ENCODE measurements around the gene SKI.
"Not testable (repeated sequence)": the region's sequence is repeated elsewhere in the genome, so short reads cannot be mapped to it uniquely, and the experiment has no call there.

Gene SKI

DNA sequence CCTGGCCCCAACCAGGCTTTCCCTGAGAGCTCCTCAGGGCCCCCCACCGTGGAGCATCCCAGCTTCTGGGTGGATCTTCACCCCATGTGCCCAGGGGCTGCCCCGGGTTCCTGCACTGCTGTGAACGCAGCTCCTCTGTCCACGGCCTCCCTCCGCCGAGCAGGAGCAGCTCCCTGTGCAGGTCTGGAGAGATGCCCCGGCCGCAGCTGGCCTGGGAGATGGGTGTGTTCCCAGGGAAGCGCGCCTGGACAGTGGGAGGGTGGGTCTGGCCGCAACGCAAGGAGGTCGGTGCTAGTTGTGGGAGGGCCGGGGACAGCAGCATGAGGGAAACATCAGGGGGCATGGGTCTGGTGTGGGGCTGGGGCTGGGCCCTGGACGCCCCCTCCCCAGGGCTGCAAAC, 91.9 kb downstream of the SKI start:
- no peak for DNase-seq (ENCODE audit: low spot score)

DNA sequence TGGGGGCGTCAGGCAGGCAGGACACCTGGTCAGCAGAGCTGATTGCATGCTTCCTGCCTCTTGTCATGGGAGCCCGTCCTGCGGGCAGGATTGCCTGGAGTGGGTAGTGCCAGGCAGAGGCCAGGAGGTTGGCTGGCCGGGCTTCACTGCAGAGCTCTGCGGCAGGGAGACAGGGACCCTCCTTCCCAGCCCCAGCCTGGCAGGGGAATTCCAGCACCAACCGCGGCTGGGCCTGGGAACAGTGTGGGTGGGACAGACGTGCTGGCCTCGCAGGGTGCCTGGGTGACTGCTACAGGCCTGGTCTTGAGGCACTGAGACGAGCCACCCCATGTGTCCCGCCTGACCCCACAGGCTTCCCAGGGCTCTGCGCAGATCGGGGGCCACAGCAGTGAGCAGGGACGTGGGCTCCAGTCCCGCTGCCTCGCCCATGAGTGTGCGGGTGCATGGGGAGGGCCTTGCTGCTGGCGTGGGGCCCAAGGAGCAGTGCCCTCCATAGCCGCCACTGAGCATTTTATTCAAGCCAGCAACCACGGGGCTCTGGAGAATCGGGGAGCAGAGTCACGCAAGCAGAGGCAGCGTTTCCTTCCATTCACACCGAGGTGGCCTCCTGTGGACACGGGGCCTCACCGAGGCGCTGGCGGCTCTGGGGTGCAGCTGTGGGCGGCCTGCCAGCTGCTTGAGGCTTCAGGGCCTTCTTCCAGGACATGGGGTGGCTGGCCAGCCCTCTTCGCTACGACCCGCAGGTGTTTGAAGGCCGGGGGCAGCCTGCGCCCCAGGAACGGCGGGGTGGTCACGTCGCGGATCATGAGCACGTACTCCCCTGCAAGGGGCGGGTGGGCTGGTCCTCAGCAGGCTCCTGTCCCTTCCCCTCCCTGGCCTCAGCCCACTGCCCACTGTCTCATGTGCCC, 92.9 kb downstream of the SKI start:
- no peak for DNase-seq (ENCODE audit: low spot score)

DNA sequence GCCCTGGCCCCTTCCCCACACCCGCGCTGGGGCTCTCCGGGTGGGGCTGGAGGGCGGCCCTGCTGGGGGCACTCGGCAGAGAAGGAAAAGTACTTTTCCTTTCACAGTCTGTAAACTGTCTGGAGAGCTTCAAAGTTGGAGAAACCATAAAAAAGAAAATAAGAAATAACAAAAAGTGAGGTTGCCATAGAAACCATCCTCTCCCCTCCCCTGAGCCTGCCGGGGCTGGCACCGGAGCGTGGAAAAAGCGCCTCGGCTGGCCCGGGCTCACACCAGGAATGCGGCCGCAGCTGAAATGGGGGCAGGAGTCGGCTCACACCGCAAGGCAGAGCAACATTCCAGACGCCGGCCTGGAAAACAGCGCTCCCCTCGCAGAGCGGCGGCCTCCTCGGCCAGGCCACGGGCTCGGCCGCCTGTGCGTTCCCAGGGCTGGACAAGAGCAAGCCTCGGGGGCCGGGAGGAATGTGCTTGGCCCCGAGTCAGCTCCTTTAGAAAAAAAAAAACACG, 94.0 kb downstream of the SKI start:
- peak; percentile 60 for DNase-seq (ENCODE audit: low spot score)

DNA sequence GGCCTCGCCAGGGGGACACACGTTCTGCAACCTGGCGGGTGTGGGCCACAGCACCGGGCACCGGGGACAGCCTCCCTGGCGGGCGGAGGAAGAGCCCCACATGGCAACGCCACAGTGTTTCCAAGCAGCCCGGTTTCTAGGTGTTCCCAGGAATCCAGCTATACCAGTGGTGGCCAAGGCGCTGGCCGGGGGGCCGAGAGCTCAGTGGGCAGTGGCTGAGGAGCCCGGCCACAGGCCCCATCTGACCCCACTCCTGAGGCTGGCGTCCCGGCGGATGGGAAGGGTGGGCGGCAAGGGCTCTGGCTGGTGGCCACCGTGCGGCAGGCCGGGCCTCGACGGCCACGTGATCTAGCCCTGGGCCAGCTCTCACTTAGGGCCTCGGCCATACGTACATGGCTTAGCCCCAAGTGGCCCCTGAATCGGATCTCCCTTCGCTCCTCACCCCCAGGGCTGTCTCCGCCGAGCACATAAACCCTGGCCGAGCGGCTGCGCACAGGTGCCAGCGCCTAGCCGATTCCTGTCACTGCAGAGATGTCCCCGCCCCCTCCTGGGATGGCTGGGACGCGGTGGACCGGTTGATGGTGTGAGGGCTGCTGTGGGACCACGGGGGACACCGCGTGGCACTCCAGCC, 94.6 kb downstream of the SKI start:
- peak; percentile 45 for DNase-seq (ENCODE audit: low spot score)

DNA sequence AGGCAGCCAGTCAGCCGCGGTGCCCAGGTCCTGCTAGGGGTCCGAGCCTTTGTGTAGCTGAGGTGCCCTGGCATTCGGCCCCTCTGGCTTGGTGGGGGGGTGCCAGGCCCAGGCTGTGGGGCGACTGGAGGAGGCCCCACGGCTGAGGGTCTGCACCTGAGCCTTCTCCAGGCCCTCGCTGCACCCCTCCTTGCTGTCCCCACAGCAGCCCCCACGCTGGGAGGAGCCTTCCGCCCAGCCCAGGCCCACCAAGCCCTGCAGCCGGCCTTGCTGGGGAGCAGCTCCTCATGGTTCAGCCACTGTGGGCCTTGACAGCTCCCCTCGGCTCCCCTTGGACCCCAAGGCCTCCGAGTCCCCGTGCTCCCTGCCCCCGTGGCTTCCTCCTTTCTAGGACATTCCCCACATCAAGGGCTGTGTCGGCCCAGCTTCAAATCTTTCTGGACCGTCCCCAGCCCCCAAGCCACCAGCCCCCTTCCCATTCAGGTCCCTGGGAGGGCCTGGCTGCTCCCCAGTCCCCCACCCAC, 95.4 kb downstream of the SKI start:
- no peak for DNase-seq (ENCODE audit: low spot score)

DNA sequence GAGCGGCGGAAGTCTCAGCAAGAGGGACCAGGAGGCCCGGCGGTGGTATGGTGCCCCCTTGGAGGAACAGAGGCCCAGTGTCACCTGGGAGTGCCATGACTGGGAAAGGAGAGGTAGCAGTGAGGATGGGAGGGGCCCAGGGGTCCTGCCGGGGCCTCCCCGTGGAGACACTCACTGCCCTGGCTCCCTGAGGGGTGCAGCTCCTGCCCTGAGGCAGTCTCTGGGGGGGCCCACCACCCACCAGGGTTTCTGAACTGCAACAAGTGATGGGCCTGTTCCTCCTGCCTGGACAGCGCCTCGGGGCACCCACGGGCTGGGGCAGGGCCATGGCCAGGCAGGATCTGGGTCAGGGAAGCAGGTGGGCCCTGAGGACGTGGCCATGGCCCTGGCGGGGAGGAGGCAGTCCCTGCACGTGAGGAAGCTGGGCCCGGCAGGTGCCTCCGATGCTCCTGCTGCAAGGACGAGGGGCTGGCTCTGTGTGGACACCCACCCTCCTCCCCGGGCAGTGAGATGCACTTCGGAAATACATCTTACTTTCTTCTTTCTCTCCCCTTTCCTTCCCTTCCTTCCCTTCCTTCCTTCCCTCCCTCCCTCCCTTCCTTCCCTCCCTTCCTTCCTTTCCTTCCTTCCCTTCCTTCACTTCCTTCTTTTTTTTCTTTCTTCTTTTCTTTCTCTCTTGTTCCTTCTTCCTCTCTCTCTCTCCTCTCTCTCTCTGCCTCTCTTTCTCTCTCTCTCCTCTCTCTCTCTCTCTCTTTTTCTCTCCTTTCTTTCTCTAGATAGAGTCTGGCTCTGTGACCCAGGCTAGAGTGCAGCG, 96.6 kb downstream of the SKI start:
- no peak for DNase-seq (ENCODE audit: low spot score)

DNA sequence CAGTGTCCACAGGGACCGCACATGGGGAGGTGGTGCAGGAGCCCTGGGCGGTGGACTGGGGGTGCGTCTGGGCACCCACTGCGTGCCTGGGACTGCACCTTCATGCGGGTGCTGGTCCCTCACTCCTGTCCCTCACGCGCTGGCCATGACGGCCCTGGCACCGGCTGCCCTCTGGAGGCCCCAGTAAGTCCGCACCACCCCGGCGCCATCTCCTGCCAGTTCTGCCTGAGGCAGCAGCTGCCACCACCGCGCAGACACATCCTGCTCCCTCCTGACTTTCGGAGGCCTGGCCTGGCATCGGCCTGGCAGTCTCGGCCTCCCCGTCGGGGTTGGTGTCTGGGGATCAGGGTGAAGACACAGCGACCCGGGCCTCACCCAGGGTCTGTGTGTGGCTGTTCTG, 98.4 kb downstream of the SKI start:
- DNase-seq (ENCODE audit: low spot score), result no peak

DNA sequence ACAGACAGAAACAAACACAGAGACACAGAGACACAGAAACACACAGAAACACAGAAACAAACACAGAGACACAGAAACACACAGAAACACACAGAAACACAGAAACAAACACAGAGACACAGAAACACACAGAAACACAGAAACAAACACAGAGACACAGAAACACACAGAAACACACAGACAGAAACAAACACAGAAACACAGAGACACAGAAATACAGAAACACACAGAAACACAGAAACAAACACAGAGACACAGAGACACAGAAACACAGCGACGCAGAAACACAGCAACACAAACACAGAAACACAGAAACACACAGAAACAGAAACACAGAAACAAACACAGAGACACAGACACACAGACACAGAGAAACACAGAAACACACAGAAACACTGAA, 99.0 kb downstream of the SKI start:
- DNase-seq (ENCODE audit: low spot score), result not testable (repeated sequence)

DNA sequence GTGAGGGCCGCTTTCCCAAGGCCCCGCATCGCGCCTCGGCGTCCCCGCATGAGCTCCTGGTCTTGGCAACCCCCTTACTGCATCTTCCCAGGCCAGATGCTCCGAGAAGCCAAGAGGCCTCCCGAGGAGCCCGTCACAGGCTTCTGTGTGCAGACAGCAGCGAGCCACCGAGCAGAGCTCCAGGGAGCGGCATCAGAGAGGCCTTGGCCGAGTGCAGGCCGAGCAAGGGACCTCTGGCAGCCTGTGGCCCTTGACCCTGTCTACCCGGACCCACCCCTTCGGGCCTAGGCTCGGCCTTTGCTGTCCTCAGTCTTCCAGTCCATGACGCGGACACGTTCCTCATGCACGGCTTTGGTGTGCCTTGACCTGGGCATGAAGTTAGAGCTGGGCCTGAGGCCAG, 99.7 kb downstream of the SKI start:
- DNase-seq (ENCODE audit: low spot score), result no peak

DNA sequence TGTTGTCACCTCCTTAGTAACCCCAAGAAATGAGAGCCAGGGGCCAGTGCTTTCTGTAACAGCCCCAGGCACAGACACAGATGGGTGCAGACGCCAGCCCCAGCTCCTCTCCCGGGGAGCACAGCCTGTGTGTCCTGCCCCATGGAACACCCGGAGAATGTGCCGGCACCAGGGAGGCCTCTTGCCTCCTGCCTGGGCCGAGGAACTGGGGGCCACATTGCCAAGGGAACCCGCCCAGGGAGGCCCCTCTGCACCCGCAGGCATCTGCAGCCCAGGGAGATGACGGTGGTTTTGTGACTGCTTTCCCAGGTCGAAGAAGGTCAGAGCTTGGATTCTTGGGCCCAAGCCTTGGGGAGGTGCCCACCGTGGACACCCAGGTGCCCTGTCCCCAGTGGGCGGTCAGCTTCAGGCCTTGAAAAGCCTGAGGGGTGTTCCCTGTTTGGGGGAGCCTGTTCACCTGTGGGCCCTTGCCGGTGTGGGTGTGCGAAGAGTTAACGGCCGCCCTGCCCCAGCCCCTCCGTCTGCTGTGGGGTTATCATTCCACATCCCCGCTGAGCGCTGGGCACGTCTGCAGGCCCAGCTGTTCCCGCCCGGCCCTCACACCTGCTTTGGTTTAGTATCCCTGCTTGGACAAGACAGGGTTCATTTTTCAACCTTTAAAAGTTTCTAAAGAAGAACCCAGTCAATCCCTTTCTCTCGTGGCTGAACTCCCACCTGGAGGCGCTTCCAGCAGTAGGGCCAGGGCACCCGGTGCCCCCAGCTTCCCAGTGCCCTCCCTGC, 100.7 kb downstream of the SKI start:
- no peak for DNase-seq (ENCODE audit: low spot score)

DNA sequence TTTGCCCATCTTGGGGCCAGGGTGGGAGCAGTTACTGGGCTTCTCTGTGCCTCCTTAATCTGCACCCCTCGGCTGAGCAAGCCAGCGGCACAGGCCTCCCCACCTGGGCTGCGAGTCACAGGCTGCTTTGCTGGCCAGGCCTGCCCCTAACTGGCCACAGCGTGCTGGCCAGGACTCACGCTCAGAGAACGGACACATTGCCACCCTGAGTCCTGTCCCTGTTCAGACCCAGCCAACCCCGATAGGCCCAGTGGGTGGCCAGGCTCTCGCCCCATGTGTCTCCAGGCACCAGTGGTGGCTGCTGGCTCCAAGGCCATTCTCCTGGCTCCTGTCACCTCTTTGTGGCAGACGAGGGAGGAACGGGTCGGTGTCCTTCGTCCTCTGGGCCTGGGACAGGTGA, 101.9 kb downstream of the SKI start:
- DNase-seq (ENCODE audit: low spot score), result no peak

DNA sequence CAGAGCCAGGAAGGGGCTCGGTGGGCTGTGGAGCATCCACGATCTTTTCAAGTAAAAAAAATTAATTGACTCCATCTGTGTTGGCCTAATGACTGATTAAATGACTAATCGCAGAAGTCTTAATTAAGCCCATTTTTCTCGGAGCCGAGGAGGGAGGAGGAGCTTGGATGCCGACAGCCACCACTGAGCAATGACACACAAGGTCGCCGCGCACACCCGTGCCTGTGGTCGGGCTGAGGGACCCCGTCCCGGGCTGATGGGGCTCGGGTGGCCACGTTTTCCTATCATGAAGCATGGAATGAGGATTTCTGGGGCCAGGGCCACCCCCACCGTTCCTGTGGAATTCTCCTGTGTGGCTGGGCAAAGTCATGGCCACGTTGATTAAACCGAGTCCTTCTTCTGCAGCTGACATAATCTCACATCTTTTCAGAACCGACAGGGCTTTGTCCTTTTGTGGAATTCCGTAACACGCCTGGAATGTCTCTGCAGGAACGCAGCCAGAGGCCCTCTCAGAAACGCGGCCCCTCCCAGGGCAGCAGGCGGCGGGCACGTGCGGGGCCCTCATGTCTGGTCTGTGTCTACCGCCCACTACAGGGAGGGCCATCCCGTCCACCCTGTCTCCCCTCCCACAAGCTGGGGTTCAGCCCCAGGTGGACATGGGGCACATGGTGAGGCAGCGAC, 102.5 kb downstream of the SKI start:
- DNase-seq (ENCODE audit: low spot score), result no peak

DNA sequence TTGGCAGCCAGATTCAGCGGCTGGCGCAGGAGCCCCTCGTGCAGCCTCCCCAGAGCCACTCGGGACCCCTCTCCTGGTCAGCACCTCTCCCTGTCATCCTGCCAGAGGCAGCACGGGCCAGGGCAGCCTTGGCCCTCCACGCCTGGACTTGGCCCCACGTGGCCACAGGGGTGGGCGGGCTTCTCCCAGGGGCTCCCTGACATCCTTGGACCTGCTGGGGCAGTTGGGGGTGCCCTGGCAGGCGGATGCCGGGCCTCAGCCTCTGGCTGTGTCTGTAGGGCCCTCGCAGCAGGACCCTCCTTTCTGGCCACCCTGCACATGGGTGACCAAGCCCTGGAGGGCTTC, 103.1 kb downstream of the SKI start:
- no peak for DNase-seq (ENCODE audit: low spot score)

DNA sequence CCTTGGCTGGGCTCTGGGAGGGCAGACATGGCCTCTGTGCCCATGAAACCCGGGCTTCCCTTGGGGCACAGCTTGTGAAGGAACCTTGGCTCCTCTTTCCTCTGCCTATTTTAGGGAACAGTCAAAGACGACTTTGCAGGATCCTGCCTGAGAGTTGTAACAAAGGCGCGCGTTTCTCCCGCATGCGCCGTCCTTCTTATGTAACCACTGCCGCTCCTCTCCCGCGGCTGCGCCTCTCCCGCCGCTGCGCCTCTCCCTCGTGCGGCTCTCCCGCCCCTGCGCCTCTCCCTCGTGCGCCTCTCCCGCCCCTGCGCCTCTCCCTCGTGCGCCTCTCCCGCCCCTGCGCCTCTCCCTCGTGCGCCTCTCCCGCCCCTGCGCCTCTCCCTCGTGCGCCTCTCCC, 103.5 kb downstream of the SKI start:
- DNase-seq (ENCODE audit: low spot score), result not testable (repeated sequence)

DNA sequence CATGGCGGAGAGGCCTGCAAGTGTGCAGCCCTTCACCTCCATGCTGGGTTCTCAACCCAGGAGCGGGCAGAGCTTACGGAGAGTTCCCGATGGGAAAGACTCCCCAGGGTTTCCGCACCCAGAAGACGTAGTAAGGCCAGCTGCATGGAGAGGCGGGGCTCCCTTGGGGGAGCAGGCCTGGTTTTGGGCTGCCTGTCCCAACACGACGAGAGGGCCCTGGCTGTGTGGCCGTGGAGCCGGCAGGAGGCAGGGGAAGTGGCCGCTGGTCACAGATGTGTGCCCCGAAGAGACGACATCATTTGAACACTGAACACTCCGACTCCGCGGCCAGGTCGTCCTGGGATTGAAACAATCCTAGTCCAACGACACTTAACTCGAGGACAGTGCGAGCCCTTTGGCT, 106.2 kb downstream of the SKI start:
- DNase-seq (ENCODE audit: low spot score), result no peak

DNA sequence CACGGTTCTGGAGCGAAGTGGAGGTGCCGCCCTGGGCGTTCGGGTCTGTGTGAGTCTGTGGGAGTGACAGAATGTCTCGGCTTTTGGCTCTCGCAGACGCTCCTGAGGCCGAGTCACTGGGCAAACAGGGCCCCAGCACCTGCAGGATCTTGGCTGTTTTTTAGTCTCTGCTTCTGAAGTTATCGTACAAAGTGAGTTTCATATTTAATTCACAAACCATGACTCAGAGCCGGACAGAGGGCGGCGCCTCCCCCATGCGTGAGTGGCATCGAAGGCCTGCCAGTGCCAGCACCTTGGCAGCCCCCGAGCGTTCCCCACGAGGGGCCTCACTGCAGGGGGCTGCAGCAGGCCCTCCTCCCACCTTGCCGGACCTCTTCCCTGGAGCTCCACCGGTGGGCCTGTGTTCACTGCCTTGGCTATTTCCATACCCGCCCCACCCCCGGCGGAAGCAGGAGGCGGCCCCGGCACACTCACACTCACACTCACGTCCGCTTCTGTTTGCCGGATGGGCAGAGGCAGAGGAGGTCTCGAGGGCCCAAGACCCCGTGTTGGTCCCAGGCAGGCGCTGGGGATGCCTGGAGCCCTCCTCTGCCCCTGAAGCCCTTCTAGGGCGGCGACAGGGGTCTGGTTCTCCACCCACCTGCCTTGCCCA, 106.9 kb downstream of the SKI start:
- DNase-seq (ENCODE audit: low spot score), result no peak

DNA sequence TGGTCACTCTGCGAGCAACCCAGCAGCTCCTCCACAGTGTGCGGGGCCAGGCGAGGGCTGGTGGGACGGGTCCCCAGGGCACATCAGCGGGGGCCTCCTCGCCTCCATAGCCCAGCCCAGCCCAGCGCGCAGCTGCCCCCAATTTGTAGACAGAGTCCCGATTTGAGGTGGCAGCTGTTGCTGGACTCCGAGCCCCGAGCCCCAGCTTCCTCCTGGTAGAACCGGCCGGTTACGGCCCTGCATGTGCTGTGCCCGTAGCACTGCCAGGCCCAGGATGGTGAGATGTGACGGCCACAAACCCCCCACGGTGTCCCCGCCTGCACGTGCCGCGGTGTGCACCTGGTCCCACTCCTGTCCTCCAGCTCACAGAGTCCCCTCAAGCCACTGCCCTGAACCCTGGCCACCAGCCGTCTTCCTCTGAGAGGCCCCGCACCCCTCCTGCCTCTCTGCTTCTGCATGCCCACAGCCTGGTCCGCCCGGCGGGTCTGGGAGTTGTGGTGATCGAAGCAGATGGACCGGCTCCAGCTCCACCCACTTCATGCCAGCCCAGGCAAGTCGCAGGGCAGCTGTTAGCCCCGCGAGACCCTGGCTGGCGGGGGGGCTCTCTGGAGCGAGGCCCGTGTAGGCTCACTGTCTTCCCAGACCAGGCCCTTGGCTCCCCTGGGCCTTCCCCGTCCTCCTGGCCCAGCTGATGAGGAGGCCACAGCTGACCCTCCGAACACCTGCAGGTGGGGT, 107.8 kb downstream of the SKI start:
- no peak for DNase-seq (ENCODE audit: low spot score)

DNA sequence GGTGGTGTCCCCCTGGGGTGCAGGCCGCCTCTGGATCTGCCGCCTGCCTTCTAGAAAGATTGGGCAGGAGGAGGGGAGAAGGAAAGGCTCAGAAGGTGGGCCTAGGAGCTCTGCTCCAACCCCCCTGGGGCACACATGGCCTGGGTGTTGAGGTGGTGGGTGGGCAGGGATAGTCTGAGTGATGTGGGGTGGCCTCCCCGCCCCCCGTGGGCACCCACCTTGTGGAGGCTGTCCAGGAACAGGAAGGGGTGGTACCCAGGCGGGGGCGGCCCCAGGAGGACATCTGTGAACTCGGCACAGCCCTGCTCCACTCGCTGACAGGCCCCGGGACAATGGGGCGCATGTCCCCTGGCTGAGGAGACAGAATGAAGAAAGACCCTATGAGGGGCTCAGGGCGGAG, 108.4 kb downstream of the SKI start:
- DNase-seq (ENCODE audit: low spot score), result no peak

DNA sequence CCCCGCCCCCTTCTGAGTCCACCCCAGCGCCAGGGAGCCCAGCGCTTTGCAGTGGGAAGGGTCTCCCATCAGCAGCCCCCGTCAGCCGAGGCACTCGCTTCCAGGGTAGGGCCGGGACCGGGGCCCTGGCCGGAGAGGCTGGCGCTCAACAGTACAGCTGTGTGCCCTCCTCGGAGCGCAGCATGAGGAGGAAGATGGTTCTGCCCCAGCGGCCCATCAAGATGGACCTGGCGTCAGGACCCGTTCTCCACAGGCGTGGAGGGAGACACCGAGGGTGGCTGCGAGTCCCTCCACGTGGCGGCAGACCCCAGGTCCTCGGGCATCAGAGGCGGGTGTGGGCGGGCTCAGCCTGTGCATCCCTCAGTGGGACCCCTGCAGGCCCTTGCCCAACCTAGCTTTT, 109.0 kb downstream of the SKI start:
- DNase-seq (ENCODE audit: low spot score), result no peak

DNA sequence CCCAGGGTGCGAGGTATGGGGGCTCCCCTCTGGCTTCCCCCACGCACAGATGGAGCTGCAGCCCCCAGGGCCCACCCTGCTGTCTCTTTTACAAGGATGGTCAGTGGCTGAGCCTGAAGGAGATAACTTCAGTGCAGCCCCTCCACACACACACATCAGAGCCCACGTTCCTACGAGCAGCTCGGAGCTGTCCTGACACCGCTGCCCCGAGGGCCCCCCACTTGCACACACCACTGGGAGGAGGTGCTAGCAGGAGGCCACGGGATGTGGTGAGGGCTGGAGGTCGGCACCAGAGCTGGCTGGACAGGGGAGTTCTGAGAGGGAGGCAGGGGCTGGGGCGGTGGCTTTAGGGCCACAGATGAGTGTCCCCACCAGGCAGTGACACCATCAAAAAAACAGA, 109.4 kb downstream of the SKI start:
- no peak for DNase-seq (ENCODE audit: low spot score)

All from Ammon's horn (tissue), 1 donor.